Fibroblast of the aortic adventitia (primary cell): ENCODE measurements around the gene TOM1L2. TPM values are rescaled to one million over a fixed set of nuclear protein-coding genes. Genes with fewer than 3 reads are reported as not detected.

Experiments
- DNase-seq: peaks from one replicate; pipeline ENCODE4 v3.0.0-alpha.2; 2010; ENCODE audit warnings: low read depth
- H3K4me3 ChIP-seq: 2 replicates; pipeline ENCODE4 v1.5.1; 2011; ENCODE audit warnings: low read depth, mild to moderate bottlenecking, control low read depth, low read length, moderate library complexity
- CTCF ChIP-seq: IDR thresholded peaks from 2 replicates; pipeline ENCODE4 v1.5.1; 2011; ENCODE audit warnings: mild to moderate bottlenecking, low read length, control low read depth, inconsistent platforms; ENCODE audit not compliant: insufficient read depth
- total RNA-seq: library from RNA; depleted of rRNA; stranded (reverse); fragments of >200 nt; gene quantifications from 2 replicates; pipeline ENCODE4 v1.2.3, GENCODE V29; 2012; ENCODE audit warnings: low replicate concordance

Gene TOM1L2
- total RNA-seq, 1 donor = 40.3 TPM

- peak; percentile 47 for DNase-seq
These were observed 131.2 kb downstream of the TOM1L2 start for GRCh38 chr17:17840751-17841591.

DNA sequence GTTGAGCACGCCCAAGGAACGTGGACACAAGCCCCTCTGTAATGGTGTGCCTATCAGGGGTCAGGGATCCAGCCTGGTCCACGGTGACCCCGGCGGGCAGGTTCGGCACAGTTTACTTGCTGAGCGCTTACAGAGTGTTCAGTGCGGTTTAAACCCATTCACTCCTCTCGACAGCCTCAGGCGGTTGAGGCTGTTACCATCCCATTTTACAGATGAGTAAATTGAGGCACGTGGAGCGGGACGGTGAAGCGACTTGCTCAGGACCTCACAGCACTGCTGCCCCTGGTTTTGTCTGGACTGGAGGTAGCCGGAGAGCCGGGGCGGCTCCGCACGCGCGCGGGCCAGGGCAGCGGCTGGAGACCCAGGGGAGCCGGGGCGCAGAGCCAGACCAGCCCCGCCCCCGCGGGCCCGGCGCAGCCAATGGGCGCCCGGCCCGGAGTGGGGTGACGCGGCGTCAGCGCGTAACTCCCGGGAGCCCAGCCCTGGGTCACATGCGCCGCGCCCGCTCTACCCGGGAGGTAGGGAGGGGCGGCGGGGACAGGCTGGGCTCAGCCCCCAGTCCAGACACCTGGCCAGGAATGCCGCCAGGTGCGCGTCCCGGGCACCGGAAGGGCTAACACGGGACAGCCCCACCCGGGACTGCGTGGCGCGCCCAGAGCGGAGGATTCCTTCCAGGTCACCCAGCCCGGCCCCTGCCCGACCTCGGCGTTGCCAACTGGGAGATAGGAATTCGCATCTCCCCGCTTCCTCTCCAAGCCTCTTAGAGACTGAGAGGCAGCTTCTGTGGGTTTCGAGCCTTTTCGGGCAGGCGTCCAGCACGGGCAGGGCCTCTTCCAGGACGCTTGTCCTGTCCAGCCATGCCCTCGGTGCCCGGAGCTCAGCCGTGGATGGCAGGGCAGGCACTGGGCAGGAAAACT is 132.2 kb downstream of the TOM1L2 start:
- H3K4me3 ChIP-seq = peak overlapping the region; percentile 56
- peak; percentile 85 for DNase-seq
- no peak for TF ChIP-seq CTCF

More at GRCh38 chr17:17840751-17841591, 131.2 kb downstream of the TOM1L2 start:
- no peak for TF ChIP-seq CTCF
- H3K4me3 ChIP-seq = no peak overlapping the region

DNA sequence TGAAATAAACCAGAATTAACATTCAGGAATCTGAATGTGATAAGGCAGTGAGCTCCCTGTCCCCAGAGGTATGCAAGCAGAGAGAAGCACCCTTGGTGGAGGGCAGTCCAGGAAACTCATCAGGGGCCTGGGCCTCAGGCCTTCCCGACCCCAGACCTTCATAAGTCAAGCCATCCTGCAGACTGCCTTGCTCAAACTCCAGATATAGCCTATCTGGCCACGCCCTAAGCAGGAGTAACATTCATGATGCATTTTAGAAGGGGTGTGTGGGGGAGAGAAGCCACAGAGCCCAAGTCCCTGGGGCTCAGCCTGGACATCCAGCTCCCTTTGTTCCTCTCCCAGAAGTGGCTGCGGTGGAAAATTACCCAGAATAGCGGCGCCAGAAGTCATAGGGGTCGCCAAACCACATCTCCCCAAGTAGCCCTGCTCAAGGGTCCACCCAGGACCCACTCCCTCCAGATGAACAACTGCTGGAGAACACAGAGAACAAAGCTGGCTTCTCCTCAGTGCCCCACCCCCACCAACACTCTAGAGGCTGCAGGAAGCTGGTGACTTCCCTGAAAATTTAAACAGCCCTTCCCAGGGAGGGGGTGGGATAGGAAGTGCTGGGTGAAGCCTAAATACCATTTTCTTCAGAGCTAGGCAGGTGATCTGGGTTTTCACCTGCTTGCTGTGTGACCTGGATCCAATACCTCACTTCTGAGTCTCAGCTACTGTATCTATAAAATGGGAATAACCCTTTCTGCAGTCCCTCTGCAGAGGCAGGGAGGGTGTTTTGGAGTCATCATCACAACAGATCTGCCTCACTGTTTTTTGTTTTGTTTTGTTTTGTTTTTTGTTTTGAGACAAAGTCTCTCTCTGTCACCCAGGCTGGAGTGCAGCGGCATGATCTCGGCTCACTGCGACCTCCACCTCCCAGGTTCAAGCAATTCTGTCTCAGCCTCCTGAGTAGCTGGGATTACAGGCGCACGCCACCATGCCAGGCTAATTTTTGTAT is 133.9 kb downstream of the TOM1L2 start:
- TF ChIP-seq CTCF = no peak
- H3K4me3 ChIP-seq = no peak overlapping the region
- peak; percentile 64 for DNase-seq

DNA sequence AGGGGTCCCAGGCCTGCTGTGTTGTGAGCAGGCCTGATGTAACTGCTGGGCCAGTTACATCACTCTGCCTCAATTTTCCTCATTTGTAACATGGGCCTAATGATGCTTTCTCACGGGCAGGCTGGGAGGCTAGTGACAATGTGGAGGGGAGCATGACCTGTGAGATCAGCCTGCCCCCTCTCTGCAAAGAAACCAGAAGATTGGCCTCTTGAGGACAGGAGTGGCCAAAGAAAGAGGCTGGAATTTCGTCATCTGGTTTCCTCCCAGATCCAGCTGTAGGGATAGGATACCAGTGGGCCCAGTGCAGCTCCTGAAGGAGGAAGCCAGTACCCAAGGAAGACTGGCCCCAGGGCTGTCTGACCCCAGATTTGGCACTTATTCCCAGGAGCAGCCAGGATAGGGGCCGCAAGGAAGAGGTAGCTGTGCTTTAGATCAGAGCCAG is 134.8 kb downstream of the TOM1L2 start:
- H3K4me3 ChIP-seq = peak overlapping the region; percentile 92
- DNase-seq = peak; percentile 90
- TF ChIP-seq CTCF = no peak

DNA sequence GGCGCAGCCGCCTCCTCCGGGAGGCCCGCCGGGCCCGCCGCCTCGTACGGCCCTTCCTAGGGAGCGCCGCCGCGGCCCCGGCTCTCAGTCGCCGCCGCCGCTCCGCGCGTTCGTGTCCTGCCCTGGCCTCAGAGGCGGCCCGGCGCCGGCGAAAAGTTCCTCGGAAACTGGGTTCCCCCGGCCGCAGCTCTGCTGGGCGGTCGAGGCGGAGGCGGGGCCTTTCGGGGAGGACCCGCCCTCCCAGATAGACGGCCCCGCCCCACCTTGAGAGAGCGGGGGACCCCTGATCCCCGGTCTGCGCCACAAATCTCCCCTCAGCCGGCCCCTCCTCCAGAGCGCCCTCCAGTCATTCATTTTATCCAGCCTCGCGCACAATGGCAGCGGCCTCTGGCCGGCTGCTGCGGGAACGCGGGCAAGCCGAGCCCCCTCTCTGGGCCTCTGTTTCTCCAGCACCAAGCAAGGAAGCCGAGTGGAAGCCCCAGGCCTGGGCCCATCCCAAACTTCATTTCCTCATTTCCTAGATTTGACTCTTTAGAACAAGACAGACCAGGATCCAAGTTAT is 135.3 kb downstream of the TOM1L2 start, which contains the start of gene SREBF1:
Gene SREBF1, minus strand, starts transcription at position 169 of the 562 bp plus-strand sequence. CDS start 169 bp downstream, outside the sequence.
- TF ChIP-seq CTCF = no peak
- H3K4me3 ChIP-seq = peak within 1 kb of the TSS; percentile 92
- DNase-seq = no peak
